ENCODE measurements around the gene C1orf87.

C1orf87 gene

GRCh38 chr1:60088620-60089155, 15.1 kb upstream of the C1orf87 start:
- TF ChIP-seq CTCF (IDR thresholded peaks at IDR 0.05; ENCODE audit: extremely low read depth, missing control alignments): no peak
- no peak for DNase-seq (ENCODE audit: low spot score)

GRCh38 chr1:60087681-60088080, 14.1 kb upstream of the C1orf87 start:
- no peak for DNase-seq (ENCODE audit: low spot score)
- TF ChIP-seq CTCF (IDR thresholded peaks at IDR 0.05; ENCODE audit: extremely low read depth, missing control alignments): no peak

GRCh38 chr1:60078182-60078581, 4.6 kb upstream of the C1orf87 start:
- TF ChIP-seq CTCF (IDR thresholded peaks at IDR 0.05; ENCODE audit: extremely low read depth, missing control alignments): no peak
- DNase-seq (ENCODE audit: low spot score): no peak

- TF ChIP-seq CTCF (IDR thresholded peaks at IDR 0.05; ENCODE audit: extremely low read depth, missing control alignments): no peak
- DNase-seq (ENCODE audit: low spot score): no peak
These were observed 2.3 kb downstream of the C1orf87 start for GRCh38 chr1:60071296-60071695.

GRCh38 chr1:60069691-60070090, 3.9 kb downstream of the C1orf87 start:
- DNase-seq (ENCODE audit: low spot score): no peak
- no peak for TF ChIP-seq CTCF (IDR thresholded peaks at IDR 0.05; ENCODE audit: extremely low read depth, missing control alignments)

GRCh38 chr1:60068393-60069045, 5.1 kb downstream of the C1orf87 start:
- no peak for DNase-seq (ENCODE audit: low spot score)
- no peak for TF ChIP-seq CTCF (IDR thresholded peaks at IDR 0.05; ENCODE audit: extremely low read depth, missing control alignments)

GRCh38 chr1:60066001-60066400, 7.6 kb downstream of the C1orf87 start:
- TF ChIP-seq CTCF (IDR thresholded peaks at IDR 0.05; ENCODE audit: extremely low read depth, missing control alignments): no peak
- DNase-seq (ENCODE audit: low spot score): no peak
